GM23338 (cell line): ENCODE results near the gene ZNF804A. TPM values are rescaled to one million over a fixed set of nuclear protein-coding genes. Genes with fewer than 3 reads are reported as not detected.
A peak's percentile ranks its signal among the peaks of the same experiment; 100 is the strongest.

Source experiments
- ATAC-seq: fragments of 200-7000 bp; cut with Tn5 transposase; 3 replicates; pipeline ENCODE4 v1.9.1; 2020
- DNase-seq: peaks from one replicate; pipeline ENCODE4 v3.0.0-alpha.2; 2015; ENCODE audit warnings: low spot score
- H2AFZ ChIP-seq: fragments of 200-600 bp; sonication (generic); 2 replicates; pipeline ENCODE4 v1.8.0; 2016; ENCODE audit warnings: antibody characterized with exemption, mild to moderate bottlenecking, moderate library complexity
- H3F3A ChIP-seq: fragments of 200-600 bp; sonication (generic); replicated peaks from 2 replicates; pipeline ENCODE4 v1.8.0; 2017; ENCODE audit warnings: antibody characterized with exemption, mixed run types, low read depth
- H3K27ac ChIP-seq: fragments of 200-600 bp; sonication (generic); 2 replicates; pipeline ENCODE4 v1.6.1; 2016; ENCODE audit warnings: low read depth
- H3K27me3 ChIP-seq: fragments of 200-600 bp; sonication (generic); 2 replicates; pipeline ENCODE4 v1.8.0; 2016; ENCODE audit warnings: mild to moderate bottlenecking, mixed run types, moderate library complexity; ENCODE audit not compliant: insufficient read depth
- H3K36me3 ChIP-seq: fragments of 200-600 bp; sonication (generic); 2 replicates; pipeline ENCODE4 v1.8.0; 2016; ENCODE audit warnings: mild to moderate bottlenecking; ENCODE audit not compliant: insufficient read depth
- H3K4me1 ChIP-seq: fragments of 200-600 bp; sonication (generic); 2 replicates; pipeline ENCODE4 v1.8.0; 2016; ENCODE audit warnings: mild to moderate bottlenecking, moderate library complexity; ENCODE audit not compliant: insufficient read depth
- H3K4me2 ChIP-seq: fragments of 200-600 bp; sonication (generic); 2 replicates; pipeline ENCODE4 v1.7.1; 2017; ENCODE audit warnings: mixed run types
- H3K4me3 ChIP-seq: fragments of 200-600 bp; sonication (generic); 2 replicates; pipeline ENCODE4 v1.6.1; 2016; ENCODE audit warnings: mixed run types
- H3K79me2 ChIP-seq: fragments of 200-600 bp; sonication (generic); replicated peaks from 2 replicates; pipeline ENCODE4 v1.8.0; 2017; ENCODE audit warnings: mild to moderate bottlenecking; ENCODE audit not compliant: insufficient read depth
- H3K9me2 ChIP-seq: fragments of 200-600 bp; sonication (generic); 2 replicates; pipeline ENCODE4 v1.8.0; 2017; ENCODE audit not compliant: insufficient read depth
- H4K20me1 ChIP-seq: fragments of 200-600 bp; sonication (generic); replicated peaks from 2 replicates; pipeline ENCODE4 v1.8.0; 2017; ENCODE audit warnings: mild to moderate bottlenecking; ENCODE audit not compliant: insufficient read depth
- H3K27ac Mint-ChIP-seq: 2 replicates; pipeline ENCODE4 v1.8.0; 2020; ENCODE audit warnings: inconsistent platforms, mild to moderate bottlenecking, moderate library complexity, mixed read lengths
- H3K27me3 Mint-ChIP-seq: 3 replicates; pipeline ENCODE4 v1.8.0; 2022; ENCODE audit warnings: low read depth, mild to moderate bottlenecking, moderate library complexity, mixed read lengths, inconsistent platforms; ENCODE audit not compliant: insufficient read depth, poor library complexity
- H3K36me3 Mint-ChIP-seq: 3 replicates; pipeline ENCODE4 v1.8.0; 2021; ENCODE audit warnings: low read depth, mild to moderate bottlenecking, inconsistent platforms, moderate library complexity, mixed read lengths
- H3K4me1 Mint-ChIP-seq: 3 replicates; pipeline ENCODE4 v1.8.0; 2020; ENCODE audit warnings: mild to moderate bottlenecking, inconsistent platforms, mixed read lengths
- H3K4me3 Mint-ChIP-seq: 3 replicates; pipeline ENCODE4 v1.8.0; 2021; ENCODE audit warnings: moderate library complexity, mild to moderate bottlenecking, inconsistent platforms, mixed read lengths
- H3K9me3 Mint-ChIP-seq: 3 replicates; pipeline ENCODE4 v1.8.0; 2020; ENCODE audit warnings: moderate library complexity, mild to moderate bottlenecking, inconsistent platforms, mixed read lengths
- CTCF ChIP-seq, 2 experiments: fragments of 200-600 bp in 1 of 2; sonication (generic) in 1 of 2; conservative IDR thresholded peaks; 2 replicates each; pipeline versions ENCODE4 v1.5.1 to v1.6.1; 2016 to 2017; ENCODE audit warnings: antibody characterized with exemption in 2 of 2, low read depth in 2 of 2, mild to moderate bottlenecking in 2 of 2, moderate library complexity in 1 of 2
- EZH2 ChIP-seq: fragments of 200-600 bp; sonication (generic); IDR thresholded peaks from one replicate; pipeline ENCODE4 v1.8.0; 2017; ENCODE audit warnings: antibody characterized with exemption, mild to moderate bottlenecking, low read depth; ENCODE audit not compliant: unreplicated experiment
- EZH2phosphoT487 ChIP-seq: fragments of 200-600 bp; sonication (generic); IDR thresholded peaks from one replicate; pipeline ENCODE4 v1.8.1; 2018; ENCODE audit warnings: antibody characterized with exemption; ENCODE audit not compliant: unreplicated experiment
- JUNB ChIP-seq: IDR thresholded peaks from one replicate; pipeline ENCODE4 v1.6.1; 2016; ENCODE audit warnings: antibody characterized with exemption; ENCODE audit not compliant: unreplicated experiment
- NANOG ChIP-seq: IDR thresholded peaks from 2 replicates; pipeline ENCODE4 v1.6.1; 2016; ENCODE audit warnings: antibody characterized with exemption, borderline replicate concordance
- POLR2AphosphoS5 ChIP-seq: IDR thresholded peaks from 2 replicates; pipeline ENCODE4 v1.6.1; 2016; ENCODE audit warnings: antibody characterized with exemption, low read depth
- STAT1 ChIP-seq: IDR thresholded peaks from one replicate; pipeline ENCODE4 v1.6.1; 2016; ENCODE audit warnings: antibody characterized with exemption; ENCODE audit not compliant: unreplicated experiment
- ZNF331 ChIP-seq: fragments of 250-450 bp; sonication (Bioruptor Pico); IDR thresholded peaks from 2 replicates; pipeline ENCODE4 v1.5.0; 2020; ENCODE audit warnings: low read depth, mild to moderate bottlenecking, moderate library complexity
- polyA plus RNA-seq: library from polyadenylated mRNA; unstranded; fragments of >200 nt; fragmentation: Nextera tagmentation; extraction: Ambion mirVana; gene quantifications from 2 replicates; pipeline ENCODE4 v1.2.1, GENCODE V29; 2016
- total RNA-seq: library from RNA; depleted of rRNA; stranded (reverse); fragments of >200 nt; shearing (Covaris generic); gene quantifications from 2 replicates; pipeline ENCODE4 v1.2.3, GENCODE V29; 2014
- TF ChIP-seq, protein P1 (sequence below): fragments of 250-450 bp; sonication (Bioruptor Pico); IDR thresholded peaks from 2 replicates; pipeline ENCODE4 v1.5.0; 2020; ENCODE audit warnings: mild to moderate bottlenecking, moderate library complexity

Gene ZNF804A
- total and polyA plus RNA-seq, 2 experiments from 2014 or later = not detected

DNA sequence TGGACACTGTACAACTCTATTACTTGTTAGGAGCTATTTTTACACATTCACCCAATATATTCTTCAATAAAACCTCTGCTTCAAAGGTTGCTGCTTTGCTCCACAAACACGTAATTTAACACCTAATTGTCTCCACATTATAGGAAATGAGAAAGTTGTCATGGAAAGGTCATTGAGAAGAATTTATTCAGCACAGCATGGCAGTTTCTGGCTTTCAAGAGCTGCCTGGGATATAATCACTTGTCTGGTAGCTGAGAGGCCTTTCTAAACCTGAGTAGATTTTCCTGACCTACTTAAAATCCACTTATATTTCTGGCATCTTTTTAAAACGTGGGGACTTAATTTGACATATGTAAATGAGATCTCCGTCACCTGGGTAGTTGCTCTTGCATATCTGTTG is 216.1 kb downstream of the ZNF804A start:
- H3K9me2 ChIP-seq = peaks cover 4% of the 10 kb centered on the region; the same call in 1 of the 2 replicates
- no peak overlapping the region for H3K27ac Mint-ChIP-seq
- no peaks in the 10 kb centered on the region for H3F3A ChIP-seq
- TF ChIP-seq CTCF (conservative IDR thresholded peaks at IDR 0.05; ENCODE audit: low read depth in 2 of 2) (no peak), STAT1 (no peak), NANOG (no peak), EZH2 (no peak), POLR2AphosphoS5 (no peak), ZNF331 (no peak), EZH2phosphoT487 (no peak), JUNB (no peak)
- TF ChIP-seq, protein P1, sequence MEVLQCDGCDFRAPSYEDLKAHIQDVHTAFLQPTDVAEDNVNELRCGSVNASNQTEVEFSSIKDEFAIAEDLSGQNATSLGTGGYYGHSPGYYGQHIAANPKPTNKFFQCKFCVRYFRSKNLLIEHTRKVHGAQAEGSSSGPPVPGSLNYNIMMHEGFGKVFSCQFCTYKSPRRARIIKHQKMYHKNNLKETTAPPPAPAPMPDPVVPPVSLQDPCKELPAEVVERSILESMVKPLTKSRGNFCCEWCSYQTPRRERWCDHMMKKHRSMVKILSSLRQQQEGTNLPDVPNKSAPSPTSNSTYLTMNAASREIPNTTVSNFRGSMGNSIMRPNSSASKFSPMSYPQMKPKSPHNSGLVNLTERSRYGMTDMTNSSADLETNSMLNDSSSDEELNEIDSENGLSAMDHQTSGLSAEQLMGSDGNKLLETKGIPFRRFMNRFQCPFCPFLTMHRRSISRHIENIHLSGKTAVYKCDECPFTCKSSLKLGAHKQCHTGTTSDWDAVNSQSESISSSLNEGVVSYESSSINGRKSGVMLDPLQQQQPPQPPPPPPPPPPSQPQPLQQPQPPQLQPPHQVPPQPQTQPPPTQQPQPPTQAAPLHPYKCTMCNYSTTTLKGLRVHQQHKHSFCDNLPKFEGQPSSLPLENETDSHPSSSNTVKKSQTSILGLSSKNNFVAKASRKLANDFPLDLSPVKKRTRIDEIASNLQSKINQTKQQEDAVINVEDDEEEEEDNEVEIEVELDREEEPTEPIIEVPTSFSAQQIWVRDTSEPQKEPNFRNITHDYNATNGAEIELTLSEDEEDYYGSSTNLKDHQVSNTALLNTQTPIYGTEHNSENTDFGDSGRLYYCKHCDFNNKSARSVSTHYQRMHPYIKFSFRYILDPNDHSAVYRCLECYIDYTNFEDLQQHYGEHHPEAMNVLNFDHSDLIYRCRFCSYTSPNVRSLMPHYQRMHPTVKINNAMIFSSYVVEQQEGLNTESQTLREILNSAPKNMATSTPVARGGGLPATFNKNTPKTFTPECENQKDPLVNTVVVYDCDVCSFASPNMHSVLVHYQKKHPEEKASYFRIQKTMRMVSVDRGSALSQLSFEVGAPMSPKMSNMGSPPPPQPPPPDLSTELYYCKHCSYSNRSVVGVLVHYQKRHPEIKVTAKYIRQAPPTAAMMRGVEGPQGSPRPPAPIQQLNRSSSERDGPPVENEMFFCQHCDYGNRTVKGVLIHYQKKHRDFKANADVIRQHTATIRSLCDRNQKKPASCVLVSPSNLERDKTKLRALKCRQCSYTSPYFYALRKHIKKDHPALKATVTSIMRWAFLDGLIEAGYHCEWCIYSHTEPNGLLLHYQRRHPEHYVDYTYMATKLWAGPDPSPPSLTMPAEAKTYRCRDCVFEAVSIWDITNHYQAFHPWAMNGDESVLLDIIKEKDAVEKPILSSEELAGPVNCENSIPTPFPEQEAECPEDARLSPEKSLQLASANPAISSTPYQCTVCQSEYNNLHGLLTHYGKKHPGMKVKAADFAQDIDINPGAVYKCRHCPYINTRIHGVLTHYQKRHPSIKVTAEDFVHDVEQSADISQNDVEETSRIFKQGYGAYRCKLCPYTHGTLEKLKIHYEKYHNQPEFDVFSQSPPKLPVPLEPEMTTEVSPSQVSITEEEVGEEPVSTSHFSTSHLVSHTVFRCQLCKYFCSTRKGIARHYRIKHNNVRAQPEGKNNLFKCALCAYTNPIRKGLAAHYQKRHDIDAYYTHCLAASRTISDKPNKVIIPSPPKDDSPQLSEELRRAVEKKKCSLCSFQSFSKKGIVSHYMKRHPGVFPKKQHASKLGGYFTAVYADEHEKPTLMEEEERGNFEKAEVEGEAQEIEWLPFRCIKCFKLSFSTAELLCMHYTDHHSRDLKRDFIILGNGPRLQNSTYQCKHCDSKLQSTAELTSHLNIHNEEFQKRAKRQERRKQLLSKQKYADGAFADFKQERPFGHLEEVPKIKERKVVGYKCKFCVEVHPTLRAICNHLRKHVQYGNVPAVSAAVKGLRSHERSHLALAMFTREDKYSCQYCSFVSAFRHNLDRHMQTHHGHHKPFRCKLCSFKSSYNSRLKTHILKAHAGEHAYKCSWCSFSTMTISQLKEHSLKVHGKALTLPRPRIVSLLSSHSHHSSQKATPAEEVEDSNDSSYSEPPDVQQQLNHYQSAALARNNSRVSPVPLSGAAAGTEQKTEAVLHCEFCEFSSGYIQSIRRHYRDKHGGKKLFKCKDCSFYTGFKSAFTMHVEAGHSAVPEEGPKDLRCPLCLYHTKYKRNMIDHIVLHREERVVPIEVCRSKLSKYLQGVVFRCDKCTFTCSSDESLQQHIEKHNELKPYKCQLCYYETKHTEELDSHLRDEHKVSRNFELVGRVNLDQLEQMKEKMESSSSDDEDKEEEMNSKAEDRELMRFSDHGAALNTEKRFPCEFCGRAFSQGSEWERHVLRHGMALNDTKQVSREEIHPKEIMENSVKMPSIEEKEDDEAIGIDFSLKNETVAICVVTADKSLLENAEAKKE (CRISPR knock-in tag) = no peak
- no peaks in the 10 kb centered on the region for H3K27me3 Mint-ChIP-seq
- no peak overlapping the region for H3K27ac ChIP-seq
- H3K4me3 ChIP-seq = no peak overlapping the region
- no peaks in the 10 kb centered on the region for H4K20me1 ChIP-seq
- H2AFZ ChIP-seq = no peak overlapping the region
- H3K4me1 Mint-ChIP-seq = peaks cover 7% of the 10 kb centered on the region
- no peaks in the 10 kb centered on the region for H3K27me3 ChIP-seq
- H3K4me3 Mint-ChIP-seq = no peak overlapping the region
- H3K9me3 Mint-ChIP-seq = no peaks in the 10 kb centered on the region; the same call in 2 of the 3 replicates
- H3K36me3 Mint-ChIP-seq = no peaks in the 10 kb centered on the region
- DNase-seq = peak; percentile 21
- no peaks in the 10 kb centered on the region for H3K79me2 ChIP-seq
- no peaks in the 10 kb centered on the region for H3K36me3 ChIP-seq
- no peaks in the 10 kb centered on the region for H3K4me1 ChIP-seq
- no peak overlapping the region for H3K4me2 ChIP-seq
- peak; percentile 27; the same call in 1 of the 3 replicates for ATAC-seq
